Measurements from ENCODE around the gene NELL1. TPM values are rescaled to one million over a fixed set of nuclear protein-coding genes. Genes with fewer than 3 reads are reported as not detected.

The NELL1 gene
- total and polyA plus RNA-seq, 2 donors (not counting 3 experiments of a cell fraction or from before 2014, with no cell fraction given): not detected

GRCh38 chr11:21372672-21373071 lies 703.3 kb downstream of the NELL1 start:
- dilution Hi-C loops (cut with MboI; ENCODE audit: extremely low pct_ligation_motif_present, low sequenced_read_pairs) (no loop called here), intact Hi-C loops (cut with micrococcal nuclease) (no loop called here)

More at GRCh38 chr11:21372672-21373071, 703.3 kb downstream of the NELL1 start:
- H3K9me3 ChIP-seq (replicated peaks; ENCODE audit: control insufficient read depth, insufficient read depth, low read length): no peaks in the 10 kb centered on the region
- CTCF ChIA-PET: no interaction called here
- no peak overlapping the region for H2AFZ ChIP-seq (ENCODE audit: low read depth, low read length)
- H3K9me1 ChIP-seq (replicated peaks; ENCODE audit: control insufficient read depth, extremely low read depth, insufficient read depth, low read length): no peaks in the 10 kb centered on the region
- H3K27me3 ChIP-seq (ENCODE audit: control insufficient read depth in 2 of 2, insufficient read depth in 2 of 2, low read length in 2 of 2): no peaks in the 10 kb centered on the region
- H3K9ac ChIP-seq (replicated peaks; ENCODE audit: extremely low read depth, insufficient read depth, low read length): no peak overlapping the region
- no TSS peak for BruUV-seq (replicated peaks)
- no peaks in the 10 kb centered on the region for H3K4me1 ChIP-seq (ENCODE audit: control insufficient read depth, extremely low read depth, insufficient read depth, low read length)
- H3K4me2 ChIP-seq (ENCODE audit: insufficient read depth, low read length): no peak overlapping the region
- H3K27ac ChIP-seq (ENCODE audit: insufficient read depth, low read depth, low read length): no peak overlapping the region
- H3K79me2 ChIP-seq (ENCODE audit: control insufficient read depth, insufficient read depth, low read length): no peaks in the 10 kb centered on the region
- no peak for FAIRE-seq
- TF ChIP-seq EZH2 (IDR thresholded peaks at IDR 0.05; ENCODE audit: borderline replicate concordance, low read depth, low read length, severe bottlenecking) (no peak), POLR2AphosphoS5 (IDR thresholded peaks at IDR 0.05; ENCODE audit: insufficient read depth, low read depth, low read length) (no peak), GATA2 (IDR thresholded peaks at IDR 0.05; ENCODE audit: insufficient read depth, insufficient read length, low read depth, low read length) (no peak), CTCF (IDR thresholded peaks at IDR 0.05; ENCODE audit: extremely low read depth in 1 of 2, insufficient read depth in 1 of 2, low read depth in 1 of 2, low read length in 2 of 2) (no peak)
- TF ChIP-seq, protein P1, sequence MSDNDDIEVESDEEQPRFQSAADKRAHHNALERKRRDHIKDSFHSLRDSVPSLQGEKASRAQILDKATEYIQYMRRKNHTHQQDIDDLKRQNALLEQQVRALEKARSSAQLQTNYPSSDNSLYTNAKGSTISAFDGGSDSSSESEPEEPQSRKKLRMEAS (IDR thresholded peaks at IDR 0.05; ENCODE audit: insufficient read depth, insufficient read length): no peak
- POLR2A ChIA-PET: no interaction called here
- no peak overlapping the region for H3K4me3 ChIP-seq (replicated peaks in 1 of 3; ENCODE audit: insufficient read depth in 1 of 3, low read depth in 1 of 3, low read length in 3 of 3)
- H3K36me3 ChIP-seq (ENCODE audit: control insufficient read depth in 2 of 2, extremely low read depth in 1 of 2, insufficient read depth in 2 of 2, low read length in 2 of 2): no peaks in the 10 kb centered on the region
- DNase-seq (ENCODE audit: low read depth, low spot score): no peak
- no peaks in the 10 kb centered on the region for H4K20me1 ChIP-seq (replicated peaks; ENCODE audit: control insufficient read depth, extremely low read depth, insufficient read depth, low read length)

All from endothelial cell of umbilical vein (primary cell).